Measurements from ENCODE around the gene RRM2. TPM values are rescaled to one million over a fixed set of nuclear protein-coding genes. Genes with fewer than 3 reads are reported as not detected.

The RRM2 gene
- total and polyA plus RNA-seq, 2 experiments from 2014 or later, result 108 to 119 TPM

DNA sequence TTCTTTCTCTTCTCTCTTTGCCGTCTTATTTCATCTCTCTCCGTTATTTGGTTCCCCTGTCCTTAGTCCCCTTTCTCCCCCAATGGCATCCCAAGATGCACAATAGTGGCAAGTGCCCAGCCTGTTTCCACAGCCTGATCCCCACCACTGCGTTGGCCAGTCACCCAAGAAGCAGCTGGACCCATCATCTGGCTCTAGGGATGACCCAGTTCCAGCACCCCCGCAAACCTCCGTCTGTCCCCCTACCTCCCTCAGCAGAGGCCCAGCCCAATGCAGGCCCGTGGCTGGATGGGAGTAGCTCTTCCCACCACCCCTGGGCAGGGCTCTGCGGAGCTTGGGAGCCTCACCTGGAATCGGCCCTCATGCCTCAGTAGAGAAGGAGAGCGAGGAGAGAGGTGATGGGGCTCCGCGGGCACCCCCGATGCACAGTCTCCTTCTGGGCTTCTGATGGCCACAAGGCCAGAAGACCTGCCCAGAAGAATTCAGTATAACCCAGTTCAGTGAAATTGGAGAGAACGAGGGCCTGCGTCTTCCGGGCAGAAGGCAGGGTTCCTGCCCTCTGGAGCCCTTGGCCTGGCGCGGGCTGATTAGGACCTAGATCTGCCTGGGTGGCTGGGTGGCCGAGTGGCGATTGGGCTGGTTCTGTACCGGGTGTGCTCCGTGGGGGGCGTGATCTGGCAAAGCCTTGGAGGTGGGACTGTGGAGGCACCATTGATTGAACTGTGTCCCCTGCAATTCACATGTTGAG is 50.9 kb downstream of the RRM2 start:
- H2AFZ ChIP-seq, result no peak overlapping the region
- H3K27me3 ChIP-seq (ENCODE audit: insufficient read depth), result no peaks in the 10 kb centered on the region
- no peaks in the 10 kb centered on the region; the same call in 1 of the 2 replicates for H3K4me1 ChIP-seq (ENCODE audit: insufficient read depth)
- DNase-seq (ENCODE audit: low spot score), result no peak
- H3K9me2 ChIP-seq (ENCODE audit: insufficient read depth), result no peaks in the 10 kb centered on the region
- H3K36me3 Mint-ChIP-seq (ENCODE audit: low read depth), result no peaks in the 10 kb centered on the region
- peaks cover 13% of the 10 kb centered on the region for H3K4me1 Mint-ChIP-seq
- no peak overlapping the region for H3K4me3 Mint-ChIP-seq
- H3K27me3 Mint-ChIP-seq (ENCODE audit: insufficient read depth, low read depth, poor library complexity), result no peaks in the 10 kb centered on the region
- no peaks in the 10 kb centered on the region for H4K20me1 ChIP-seq (replicated peaks; ENCODE audit: insufficient read depth)
- no peak for ATAC-seq
- no peak overlapping the region for H3K27ac ChIP-seq (ENCODE audit: low read depth)
- no peaks in the 10 kb centered on the region for H3K79me2 ChIP-seq (replicated peaks; ENCODE audit: insufficient read depth)
- no peak for TF ChIP-seq EZH2phosphoT487 (IDR thresholded peaks at IDR 0.05; ENCODE audit: unreplicated experiment)
- no peak for TF ChIP-seq NANOG (IDR thresholded peaks at IDR 0.05; ENCODE audit: borderline replicate concordance)
- H3K4me2 ChIP-seq, result no peak overlapping the region
- no peak overlapping the region for H3K4me3 ChIP-seq
- no peaks in the 10 kb centered on the region for H3K9me3 Mint-ChIP-seq
- H3F3A ChIP-seq (replicated peaks; ENCODE audit: low read depth), result no peaks in the 10 kb centered on the region
- H3K36me3 ChIP-seq (ENCODE audit: insufficient read depth), result no peaks in the 10 kb centered on the region
- H3K27ac Mint-ChIP-seq, result no peak overlapping the region

DNA sequence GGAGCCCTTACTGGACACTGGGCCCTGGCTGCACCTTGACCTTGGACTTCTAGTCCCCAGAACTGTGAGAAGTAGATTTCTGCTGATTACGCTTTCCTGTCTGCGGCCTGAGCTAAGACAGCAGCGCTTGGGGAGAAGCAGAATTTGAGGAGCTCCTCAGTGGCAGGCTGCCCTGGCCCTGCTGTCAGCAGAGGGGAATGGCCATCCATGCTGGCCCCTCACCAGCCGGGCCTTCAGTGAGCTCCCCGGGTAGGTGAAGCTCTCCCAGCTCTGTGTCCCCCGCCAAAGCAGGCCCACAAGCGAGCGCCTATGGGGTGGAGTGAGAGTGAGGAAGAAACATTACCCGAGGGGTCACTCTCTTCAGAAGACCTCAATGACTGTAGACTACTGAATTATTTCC is 51.6 kb downstream of the RRM2 start:
- no peak overlapping the region for H3K27ac ChIP-seq (ENCODE audit: low read depth)
- no peaks in the 10 kb centered on the region for H3K9me2 ChIP-seq (ENCODE audit: insufficient read depth)
- Mint-ChIP-seq H3K4me1 (peaks cover 13% of the 10 kb centered on the region), H3K9me3 (no peaks in the 10 kb centered on the region), H3K4me3 (no peak overlapping the region), H3K36me3 (ENCODE audit: low read depth) (no peaks in the 10 kb centered on the region), H3K27me3 (ENCODE audit: insufficient read depth, low read depth, poor library complexity) (no peaks in the 10 kb centered on the region), H3K27ac (no peak overlapping the region)
- DNase-seq (ENCODE audit: low spot score) (no peak), ATAC-seq (no peak)
- H3K4me2 ChIP-seq, result no peak overlapping the region
- H3K36me3 ChIP-seq (ENCODE audit: insufficient read depth), result no peaks in the 10 kb centered on the region
- H3K79me2 ChIP-seq (replicated peaks; ENCODE audit: insufficient read depth), result no peaks in the 10 kb centered on the region
- TF ChIP-seq CREB1 (CRISPR knock-in tag; IDR thresholded peaks at IDR 0.05; ENCODE audit: low read depth), result no peak
- no peak for TF ChIP-seq NANOG (IDR thresholded peaks at IDR 0.05; ENCODE audit: borderline replicate concordance)
- TF ChIP-seq, protein P1, sequence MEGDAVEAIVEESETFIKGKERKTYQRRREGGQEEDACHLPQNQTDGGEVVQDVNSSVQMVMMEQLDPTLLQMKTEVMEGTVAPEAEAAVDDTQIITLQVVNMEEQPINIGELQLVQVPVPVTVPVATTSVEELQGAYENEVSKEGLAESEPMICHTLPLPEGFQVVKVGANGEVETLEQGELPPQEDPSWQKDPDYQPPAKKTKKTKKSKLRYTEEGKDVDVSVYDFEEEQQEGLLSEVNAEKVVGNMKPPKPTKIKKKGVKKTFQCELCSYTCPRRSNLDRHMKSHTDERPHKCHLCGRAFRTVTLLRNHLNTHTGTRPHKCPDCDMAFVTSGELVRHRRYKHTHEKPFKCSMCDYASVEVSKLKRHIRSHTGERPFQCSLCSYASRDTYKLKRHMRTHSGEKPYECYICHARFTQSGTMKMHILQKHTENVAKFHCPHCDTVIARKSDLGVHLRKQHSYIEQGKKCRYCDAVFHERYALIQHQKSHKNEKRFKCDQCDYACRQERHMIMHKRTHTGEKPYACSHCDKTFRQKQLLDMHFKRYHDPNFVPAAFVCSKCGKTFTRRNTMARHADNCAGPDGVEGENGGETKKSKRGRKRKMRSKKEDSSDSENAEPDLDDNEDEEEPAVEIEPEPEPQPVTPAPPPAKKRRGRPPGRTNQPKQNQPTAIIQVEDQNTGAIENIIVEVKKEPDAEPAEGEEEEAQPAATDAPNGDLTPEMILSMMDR (conservative IDR thresholded peaks at IDR 0.05; ENCODE audit: low read depth in 2 of 2), result no peak
- TF ChIP-seq JUNB (IDR thresholded peaks at IDR 0.05; ENCODE audit: unreplicated experiment), result no peak
- TF ChIP-seq, protein P2, sequence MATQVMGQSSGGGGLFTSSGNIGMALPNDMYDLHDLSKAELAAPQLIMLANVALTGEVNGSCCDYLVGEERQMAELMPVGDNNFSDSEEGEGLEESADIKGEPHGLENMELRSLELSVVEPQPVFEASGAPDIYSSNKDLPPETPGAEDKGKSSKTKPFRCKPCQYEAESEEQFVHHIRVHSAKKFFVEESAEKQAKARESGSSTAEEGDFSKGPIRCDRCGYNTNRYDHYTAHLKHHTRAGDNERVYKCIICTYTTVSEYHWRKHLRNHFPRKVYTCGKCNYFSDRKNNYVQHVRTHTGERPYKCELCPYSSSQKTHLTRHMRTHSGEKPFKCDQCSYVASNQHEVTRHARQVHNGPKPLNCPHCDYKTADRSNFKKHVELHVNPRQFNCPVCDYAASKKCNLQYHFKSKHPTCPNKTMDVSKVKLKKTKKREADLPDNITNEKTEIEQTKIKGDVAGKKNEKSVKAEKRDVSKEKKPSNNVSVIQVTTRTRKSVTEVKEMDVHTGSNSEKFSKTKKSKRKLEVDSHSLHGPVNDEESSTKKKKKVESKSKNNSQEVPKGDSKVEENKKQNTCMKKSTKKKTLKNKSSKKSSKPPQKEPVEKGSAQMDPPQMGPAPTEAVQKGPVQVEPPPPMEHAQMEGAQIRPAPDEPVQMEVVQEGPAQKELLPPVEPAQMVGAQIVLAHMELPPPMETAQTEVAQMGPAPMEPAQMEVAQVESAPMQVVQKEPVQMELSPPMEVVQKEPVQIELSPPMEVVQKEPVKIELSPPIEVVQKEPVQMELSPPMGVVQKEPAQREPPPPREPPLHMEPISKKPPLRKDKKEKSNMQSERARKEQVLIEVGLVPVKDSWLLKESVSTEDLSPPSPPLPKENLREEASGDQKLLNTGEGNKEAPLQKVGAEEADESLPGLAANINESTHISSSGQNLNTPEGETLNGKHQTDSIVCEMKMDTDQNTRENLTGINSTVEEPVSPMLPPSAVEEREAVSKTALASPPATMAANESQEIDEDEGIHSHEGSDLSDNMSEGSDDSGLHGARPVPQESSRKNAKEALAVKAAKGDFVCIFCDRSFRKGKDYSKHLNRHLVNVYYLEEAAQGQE (IDR thresholded peaks at IDR 0.05; ENCODE audit: unreplicated experiment), result no peak
- no peak for TF ChIP-seq POLR2AphosphoS5 (IDR thresholded peaks at IDR 0.05; ENCODE audit: low read depth)
- TF ChIP-seq, protein P3, sequence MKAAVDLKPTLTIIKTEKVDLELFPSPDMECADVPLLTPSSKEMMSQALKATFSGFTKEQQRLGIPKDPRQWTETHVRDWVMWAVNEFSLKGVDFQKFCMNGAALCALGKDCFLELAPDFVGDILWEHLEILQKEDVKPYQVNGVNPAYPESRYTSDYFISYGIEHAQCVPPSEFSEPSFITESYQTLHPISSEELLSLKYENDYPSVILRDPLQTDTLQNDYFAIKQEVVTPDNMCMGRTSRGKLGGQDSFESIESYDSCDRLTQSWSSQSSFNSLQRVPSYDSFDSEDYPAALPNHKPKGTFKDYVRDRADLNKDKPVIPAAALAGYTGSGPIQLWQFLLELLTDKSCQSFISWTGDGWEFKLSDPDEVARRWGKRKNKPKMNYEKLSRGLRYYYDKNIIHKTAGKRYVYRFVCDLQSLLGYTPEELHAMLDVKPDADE (IDR thresholded peaks at IDR 0.05), result no peak
- H2AFZ ChIP-seq, result no peak overlapping the region
- H3K4me1 ChIP-seq (ENCODE audit: insufficient read depth), result no peaks in the 10 kb centered on the region; the same call in 1 of the 2 replicates
- H3K27me3 ChIP-seq (ENCODE audit: insufficient read depth), result no peaks in the 10 kb centered on the region
- no peak overlapping the region for H3K4me3 ChIP-seq
- H4K20me1 ChIP-seq (replicated peaks; ENCODE audit: insufficient read depth), result no peaks in the 10 kb centered on the region
- H3F3A ChIP-seq (replicated peaks; ENCODE audit: low read depth), result no peaks in the 10 kb centered on the region
